Osteoblast (primary cell): ENCODE results near the gene MTMR10. TPM values are rescaled to one million over a fixed set of nuclear protein-coding genes. Genes with fewer than 3 reads are reported as not detected.

Source experiments
- DNase-seq: peaks from one replicate; pipeline ENCODE4 v3.0.0; 2011; ENCODE audit warnings: low spot score, mixed read lengths; ENCODE audit not compliant: insufficient read length; ENCODE audit errors: missing footprints
- H2AFZ ChIP-seq: 2 replicates; pipeline ENCODE4 v1.6.0; 2011; ENCODE audit warnings: mild to moderate bottlenecking, low read length
- H3K27ac ChIP-seq: 2 replicates; pipeline ENCODE4 v1.5.1; 2011; ENCODE audit warnings: mild to moderate bottlenecking, low read depth, low read length, moderate library complexity
- H3K27me3 ChIP-seq: 2 replicates; pipeline ENCODE4 v1.6.0; 2012; ENCODE audit warnings: mild to moderate bottlenecking, control low read depth, inconsistent platforms, low read length, moderate library complexity; ENCODE audit not compliant: insufficient read depth
- H3K36me3 ChIP-seq: 2 replicates; pipeline ENCODE4 v1.5.1; 2011; ENCODE audit warnings: mild to moderate bottlenecking, low read length, control low read depth, moderate library complexity; ENCODE audit not compliant: insufficient read depth
- H3K4me1 ChIP-seq: 2 replicates; pipeline ENCODE4 v1.5.1; 2011; ENCODE audit warnings: mild to moderate bottlenecking, low read length, control low read depth, moderate library complexity; ENCODE audit not compliant: insufficient read depth
- H3K4me2 ChIP-seq: 2 replicates; pipeline ENCODE4 v1.6.0; 2011; ENCODE audit warnings: mild to moderate bottlenecking, low read length; ENCODE audit not compliant: insufficient read depth
- H3K4me3 ChIP-seq: fragments of 200-600 bp; sonication (generic); 3 replicates; pipeline ENCODE4 v1.5.1; 2012; ENCODE audit warnings: mild to moderate bottlenecking, low read length, inconsistent platforms; ENCODE audit not compliant: insufficient read depth
- H3K79me2 ChIP-seq: 2 replicates; pipeline ENCODE4 v1.6.0; 2012; ENCODE audit warnings: mild to moderate bottlenecking, low read length, control low read depth, inconsistent platforms; ENCODE audit not compliant: insufficient read depth
- H3K9me3 ChIP-seq: 2 replicates; pipeline ENCODE4 v1.5.1; 2011; ENCODE audit warnings: low read depth, low read length, control low read depth
- H4K20me1 ChIP-seq: 2 replicates; pipeline ENCODE4 v1.6.0; 2012; ENCODE audit warnings: mild to moderate bottlenecking, low read length, control low read depth; ENCODE audit not compliant: insufficient read depth
- CTCF ChIP-seq: IDR thresholded peaks from 2 replicates; pipeline ENCODE4 v1.5.1; 2011; ENCODE audit warnings: mild to moderate bottlenecking, low read depth, low read length, moderate library complexity; ENCODE audit errors: extremely low read depth
- total RNA-seq: library from RNA; depleted of rRNA; stranded (reverse); fragments of >200 nt; gene quantifications from 2 replicates; pipeline ENCODE4 v1.2.3, GENCODE V29; 2012

Gene MTMR10
- total RNA-seq, 1 donor, result 17.4 TPM

GRCh38 chr15:30956216-30957124 is 35.0 kb downstream of the MTMR10 start:
- H3K27ac ChIP-seq, result peak overlapping the region; percentile 24
- H3K9me3 ChIP-seq, result no peaks in the 10 kb centered on the region
- H3K36me3 ChIP-seq, result peaks cover 54% of the 10 kb centered on the region
- peak; percentile 22 for DNase-seq
- TF ChIP-seq CTCF, result no peak
- H3K4me3 ChIP-seq, result no peak overlapping the region
- H3K4me1 ChIP-seq, result peaks cover 22% of the 10 kb centered on the region
- no peaks in the 10 kb centered on the region for H4K20me1 ChIP-seq
- no peaks in the 10 kb centered on the region for H3K27me3 ChIP-seq
- peak overlapping the region; percentile 7 for H3K4me2 ChIP-seq
- H3K79me2 ChIP-seq, result no peaks in the 10 kb centered on the region
- no peak overlapping the region for H2AFZ ChIP-seq

DNA sequence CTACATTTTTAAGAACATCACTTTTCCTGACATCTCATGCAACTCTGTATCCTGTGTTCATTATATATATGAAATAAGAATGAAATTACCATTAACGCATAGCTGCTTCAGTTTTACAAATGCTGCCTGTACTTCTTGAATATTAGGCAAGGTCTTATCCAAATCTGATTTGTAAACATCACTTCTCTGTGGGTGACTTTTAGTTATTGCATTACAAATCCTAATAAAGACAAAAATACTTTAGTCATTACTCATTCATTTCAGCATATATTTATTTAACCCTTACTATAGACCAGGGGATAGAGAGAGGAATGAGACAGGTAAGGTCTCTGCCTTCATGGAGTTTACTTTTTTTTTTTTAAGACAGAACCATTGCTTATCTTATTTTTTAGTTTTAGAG is 36.8 kb downstream of the MTMR10 start:
- Histone ChIP-seq H2AFZ (no peak overlapping the region), H3K79me2 (no peaks in the 10 kb centered on the region), H3K36me3 (peaks cover 51% of the 10 kb centered on the region), H3K9me3 (no peaks in the 10 kb centered on the region), H3K4me2 (no peak overlapping the region), H3K4me3 (no peak overlapping the region), H4K20me1 (no peaks in the 10 kb centered on the region), H3K27me3 (no peaks in the 10 kb centered on the region), H3K27ac (peak overlapping the region; percentile 52), H3K4me1 (peaks cover 22% of the 10 kb centered on the region)
- no peak for DNase-seq
- no peak for TF ChIP-seq CTCF

- Histone ChIP-seq H2AFZ (no peak overlapping the region), H3K9me3 (no peaks in the 10 kb centered on the region), H4K20me1 (no peaks in the 10 kb centered on the region), H3K4me1 (peaks cover 22% of the 10 kb centered on the region), H3K4me2 (peak overlapping the region; percentile 34), H3K27me3 (no peaks in the 10 kb centered on the region), H3K79me2 (no peaks in the 10 kb centered on the region), H3K4me3 (no peak overlapping the region), H3K27ac (peak overlapping the region; percentile 52), H3K36me3 (peaks cover 49% of the 10 kb centered on the region)
- TF ChIP-seq CTCF, result no peak
- peak; percentile 76 for DNase-seq
These were observed 37.6 kb downstream of the MTMR10 start for GRCh38 chr15:30953731-30954378.

GRCh38 chr15:30953183-30953582 is 38.2 kb downstream of the MTMR10 start:
- H3K4me3 ChIP-seq, result no peak overlapping the region
- no peak for TF ChIP-seq CTCF
- no peaks in the 10 kb centered on the region for H3K9me3 ChIP-seq
- no peak overlapping the region for H3K27ac ChIP-seq
- H3K27me3 ChIP-seq, result no peaks in the 10 kb centered on the region
- H3K4me2 ChIP-seq, result no peak overlapping the region
- no peak for DNase-seq
- peaks cover 46% of the 10 kb centered on the region for H3K36me3 ChIP-seq
- H3K79me2 ChIP-seq, result no peaks in the 10 kb centered on the region
- H3K4me1 ChIP-seq, result peaks cover 22% of the 10 kb centered on the region
- no peaks in the 10 kb centered on the region for H4K20me1 ChIP-seq
- no peak overlapping the region for H2AFZ ChIP-seq
